Tibial artery (tissue), 4 donors: ENCODE measurements around the gene SLC22A14.

Source experiments
- DNase-seq, 2 donors: peaks; one replicate each; pipeline ENCODE4 v3.0.0-alpha.2; 2019
- H3K27ac ChIP-seq, 2 donors: fragments of 200-600 bp; sonication (generic) in 1 of 2; 1 replicate in 1 of 2; 2 replicates in 1 of 2; pipeline ENCODE4 v1.5.1; 2018 to 2019; ENCODE audit warnings: mild to moderate bottlenecking in 1 of 2
- H3K27me3 ChIP-seq, 2 donors: fragments of 200-600 bp; sonication (generic) in 1 of 2; one replicate each; pipeline versions ENCODE4 v1.5.1 to v1.6.0; 2016 to 2019
- H3K36me3 ChIP-seq, 3 donors: fragments of 200-600 bp; sonication (generic) in 2 of 3; one replicate each; pipeline ENCODE4 v1.5.1; 2016 to 2019; ENCODE audit warnings: mild to moderate bottlenecking in 2 of 3
- H3K4me1 ChIP-seq, 4 donors: fragments of 200-600 bp; sonication (generic) in 2 of 4; 1 replicate in 3 of 4; 2 replicates in 1 of 4; pipeline ENCODE4 v1.5.1; 2016 to 2019
- H3K4me3 ChIP-seq, 2 donors: fragments of 200-600 bp; sonication (generic) in 1 of 2; 1 replicate in 1 of 2; 2 replicates in 1 of 2; pipeline ENCODE4 v1.5.1; 2018 to 2019; ENCODE audit warnings: mild to moderate bottlenecking in 2 of 2
- H3K9me3 ChIP-seq, 3 donors: fragments of 200-600 bp; sonication (generic) in 1 of 3; one replicate each; pipeline ENCODE4 v1.5.1; 2016 to 2019
- intact Hi-C: fragments of 100-400 bp; cut with DNase I; formaldehyde crosslinking; loops from one replicate; pipeline ENCODE4 v1.15.0; 2023; ENCODE audit warnings: low total_unique reads
- TF ChIP-seq, protein P1 (sequence below), 2 experiments: fragments of 200-600 bp in 1 of 2; fragments of 450-650 bp in 1 of 2; IDR thresholded peaks; one replicate each; pipeline ENCODE4 v1.5.1; 2017 to 2019; ENCODE audit warnings: antibody characterized with exemption in 2 of 2, mild to moderate bottlenecking in 1 of 2, moderate library complexity in 1 of 2

The SLC22A14 gene

GRCh38 chr3:38265604-38266307, 16.3 kb upstream of the SLC22A14 start, which contains the start of gene SLC22A13:
SLC22A13 (plus strand) TSS chr3:38265812; CDS start chr3:38265861, 49 bp downstream.
- no peak for DNase-seq
- no peaks in the 10 kb centered on the region for H3K27me3 ChIP-seq
- no peaks in the 10 kb centered on the region for H3K4me1 ChIP-seq
- no peak within 1 kb of the TSS for H3K4me3 ChIP-seq
- H3K36me3 ChIP-seq: peaks cover 0 to 4% (median 0%) of the 10 kb centered on the region in 3 donors
- TF ChIP-seq, protein P1, sequence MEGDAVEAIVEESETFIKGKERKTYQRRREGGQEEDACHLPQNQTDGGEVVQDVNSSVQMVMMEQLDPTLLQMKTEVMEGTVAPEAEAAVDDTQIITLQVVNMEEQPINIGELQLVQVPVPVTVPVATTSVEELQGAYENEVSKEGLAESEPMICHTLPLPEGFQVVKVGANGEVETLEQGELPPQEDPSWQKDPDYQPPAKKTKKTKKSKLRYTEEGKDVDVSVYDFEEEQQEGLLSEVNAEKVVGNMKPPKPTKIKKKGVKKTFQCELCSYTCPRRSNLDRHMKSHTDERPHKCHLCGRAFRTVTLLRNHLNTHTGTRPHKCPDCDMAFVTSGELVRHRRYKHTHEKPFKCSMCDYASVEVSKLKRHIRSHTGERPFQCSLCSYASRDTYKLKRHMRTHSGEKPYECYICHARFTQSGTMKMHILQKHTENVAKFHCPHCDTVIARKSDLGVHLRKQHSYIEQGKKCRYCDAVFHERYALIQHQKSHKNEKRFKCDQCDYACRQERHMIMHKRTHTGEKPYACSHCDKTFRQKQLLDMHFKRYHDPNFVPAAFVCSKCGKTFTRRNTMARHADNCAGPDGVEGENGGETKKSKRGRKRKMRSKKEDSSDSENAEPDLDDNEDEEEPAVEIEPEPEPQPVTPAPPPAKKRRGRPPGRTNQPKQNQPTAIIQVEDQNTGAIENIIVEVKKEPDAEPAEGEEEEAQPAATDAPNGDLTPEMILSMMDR (IDR thresholded peaks at IDR 0.05): no peak
- no peaks in the 10 kb centered on the region for H3K9me3 ChIP-seq
- H3K27ac ChIP-seq: no peak within 1 kb of the TSS
- intact Hi-C loops: no loop called here

GRCh38 chr3:38266810-38267209, 15.3 kb upstream of the SLC22A14 start:
- DNase-seq: no peak
- Histone ChIP-seq H3K4me3 (no peak overlapping the region), H3K9me3 (no peaks in the 10 kb centered on the region), H3K27ac (no peak overlapping the region), H3K4me1 (no peaks in the 10 kb centered on the region), H3K27me3 (no peaks in the 10 kb centered on the region), H3K36me3 (peaks cover 0 to 4% (median 0%) of the 10 kb centered on the region in 3 donors)
- intact Hi-C loops: no loop called here
- TF ChIP-seq, protein P1 (IDR thresholded peaks at IDR 0.05): no peak

DNA sequence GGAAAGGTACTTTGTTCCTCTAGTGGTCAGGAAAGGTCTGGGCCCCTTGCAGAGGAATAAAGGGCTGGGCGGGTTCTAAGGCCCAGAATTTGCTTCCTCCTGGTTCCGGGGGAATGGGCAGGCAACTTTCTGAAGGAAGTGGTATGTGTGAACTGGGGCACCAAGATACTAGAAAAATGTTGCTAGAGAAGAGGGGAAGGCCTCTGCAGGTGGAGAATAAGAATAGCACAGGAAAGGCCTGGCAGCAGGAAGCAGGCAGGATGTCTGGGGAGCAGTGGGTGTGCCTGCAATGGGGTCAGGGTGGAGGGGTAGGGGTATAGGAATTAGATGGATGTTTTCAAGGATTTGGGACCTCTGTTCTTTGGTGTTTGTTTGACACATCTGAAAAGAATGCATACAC, 14.4 kb upstream of the SLC22A14 start:
- Histone ChIP-seq H3K27ac (no peak overlapping the region), H3K27me3 (no peaks in the 10 kb centered on the region)

DNA sequence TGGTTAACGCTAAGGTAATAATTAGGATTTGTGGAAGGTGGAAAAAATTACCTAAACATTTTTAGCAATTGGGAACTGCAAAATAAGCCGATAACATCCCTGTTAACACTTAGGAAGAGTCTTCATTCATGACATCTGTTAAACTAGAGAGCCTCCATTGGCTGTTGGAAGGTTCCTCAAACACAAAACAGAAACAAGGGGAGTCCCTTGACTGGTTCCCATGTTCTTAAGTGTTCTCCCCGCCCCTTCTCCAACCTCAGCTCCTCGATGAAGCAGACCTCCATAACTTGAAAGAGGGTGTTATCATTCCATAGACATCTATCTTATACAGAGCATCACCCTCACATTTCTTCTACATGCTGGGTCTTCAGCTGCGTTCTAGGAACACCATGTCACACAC, 14.0 kb upstream of the SLC22A14 start:
- H3K4me1 ChIP-seq: no peaks in the 10 kb centered on the region
- intact Hi-C loops: no loop called here
- no peaks in the 10 kb centered on the region for H3K27me3 ChIP-seq
- H3K4me3 ChIP-seq: no peak overlapping the region
- peaks cover 0 to 4% (median 0%) of the 10 kb centered on the region in 3 donors for H3K36me3 ChIP-seq
- no peaks in the 10 kb centered on the region for H3K9me3 ChIP-seq
- no peak for DNase-seq
- no peak overlapping the region for H3K27ac ChIP-seq
- TF ChIP-seq, protein P1 (IDR thresholded peaks at IDR 0.05): no peak

More for the DNA sequence above, 14.4 kb upstream of the SLC22A14 start:
- TF ChIP-seq, protein P1 (IDR thresholded peaks at IDR 0.05): no peak
- no peaks in the 10 kb centered on the region for H3K4me1 ChIP-seq
- intact Hi-C loops: no loop called here
- no peak overlapping the region for H3K4me3 ChIP-seq
- H3K36me3 ChIP-seq: peaks cover 0 to 4% (median 0%) of the 10 kb centered on the region in 3 donors
- DNase-seq: no peak
- no peaks in the 10 kb centered on the region for H3K9me3 ChIP-seq

GRCh38 chr3:38268522-38268921, 13.6 kb upstream of the SLC22A14 start:
- peaks cover 0 to 4% (median 0%) of the 10 kb centered on the region in 3 donors for H3K36me3 ChIP-seq
- H3K4me1 ChIP-seq: no peaks in the 10 kb centered on the region
- H3K9me3 ChIP-seq: no peaks in the 10 kb centered on the region
- no peak for DNase-seq
- H3K27ac ChIP-seq: no peak overlapping the region
- H3K4me3 ChIP-seq: no peak overlapping the region
- intact Hi-C loops: no loop called here
- TF ChIP-seq, protein P1 (IDR thresholded peaks at IDR 0.05): no peak
- no peaks in the 10 kb centered on the region for H3K27me3 ChIP-seq
